ENCODE data around the gene ROCK2. TPM values are rescaled to one million over a fixed set of nuclear protein-coding genes. Genes with fewer than 3 reads are reported as not detected.

The ROCK2 gene
- total RNA-seq, 1 experiment from 2014 or later, result 25.9 TPM

DNA sequence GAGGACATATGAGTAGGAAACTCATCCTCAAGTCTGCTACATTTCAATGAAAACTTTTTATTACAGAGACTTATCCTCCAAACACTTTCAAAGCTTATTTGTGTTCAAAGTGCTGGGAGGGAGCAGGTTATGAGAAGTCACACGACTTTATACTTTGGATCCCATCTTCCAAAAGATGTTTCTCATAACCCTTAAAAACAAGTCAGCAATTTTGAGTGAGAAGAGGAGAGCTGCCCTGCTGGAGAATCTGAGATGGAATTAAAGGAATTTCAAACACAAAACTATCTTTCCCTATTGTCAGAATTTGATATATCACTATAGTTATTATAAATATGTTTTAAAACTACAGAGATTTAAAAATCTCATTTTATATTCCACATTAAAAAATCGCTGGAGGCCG, 45.8 kb downstream of the ROCK2 start:
- H3K36me3 Mint-ChIP-seq, result no peaks in the 10 kb centered on the region
- H3K9me3 Mint-ChIP-seq, result no peaks in the 10 kb centered on the region
- POLR2A ChIA-PET, result no interaction called here
- no peak overlapping the region for H3K4me3 Mint-ChIP-seq
- CTCF ChIA-PET, result no interaction called here
- H3K4me1 Mint-ChIP-seq, result peaks cover 24% of the 10 kb centered on the region
- H3K27me3 Mint-ChIP-seq (ENCODE audit: low read depth), result no peaks in the 10 kb centered on the region
- ATAC-seq, result no peak
- DNase-seq (ENCODE audit: low spot score), result no peak
- no peak for TF ChIP-seq FOXP1 (CRISPR knock-in tag; IDR thresholded peaks at IDR 0.05; ENCODE audit: borderline replicate concordance)
- no peak for TF ChIP-seq JAZF1 (CRISPR knock-in tag; IDR thresholded peaks at IDR 0.05)
- TF ChIP-seq EMX1 (CRISPR knock-in tag; IDR thresholded peaks at IDR 0.05), result no peak
- TF ChIP-seq, protein P1, sequence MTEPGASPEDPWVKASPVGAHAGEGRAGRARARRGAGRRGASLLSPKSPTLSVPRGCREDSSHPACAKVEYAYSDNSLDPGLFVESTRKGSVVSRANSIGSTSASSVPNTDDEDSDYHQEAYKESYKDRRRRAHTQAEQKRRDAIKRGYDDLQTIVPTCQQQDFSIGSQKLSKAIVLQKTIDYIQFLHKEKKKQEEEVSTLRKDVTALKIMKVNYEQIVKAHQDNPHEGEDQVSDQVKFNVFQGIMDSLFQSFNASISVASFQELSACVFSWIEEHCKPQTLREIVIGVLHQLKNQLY (CRISPR knock-in tag; IDR thresholded peaks at IDR 0.05), result no peak
- no peak for TF ChIP-seq ZNF396 (CRISPR knock-in tag; IDR thresholded peaks at IDR 0.05; ENCODE audit: borderline replicate concordance)
- no peak for TF ChIP-seq USF2 (CRISPR knock-in tag; IDR thresholded peaks at IDR 0.05)
- TF ChIP-seq GRHL2 (CRISPR knock-in tag; IDR thresholded peaks at IDR 0.05; ENCODE audit: insufficient replicate concordance, severe bottlenecking), result no peak
- TF ChIP-seq NR3C1 (CRISPR knock-in tag; conservative IDR thresholded peaks at IDR 0.05; ENCODE audit: low read depth), result no peak
- TF ChIP-seq, protein P2, sequence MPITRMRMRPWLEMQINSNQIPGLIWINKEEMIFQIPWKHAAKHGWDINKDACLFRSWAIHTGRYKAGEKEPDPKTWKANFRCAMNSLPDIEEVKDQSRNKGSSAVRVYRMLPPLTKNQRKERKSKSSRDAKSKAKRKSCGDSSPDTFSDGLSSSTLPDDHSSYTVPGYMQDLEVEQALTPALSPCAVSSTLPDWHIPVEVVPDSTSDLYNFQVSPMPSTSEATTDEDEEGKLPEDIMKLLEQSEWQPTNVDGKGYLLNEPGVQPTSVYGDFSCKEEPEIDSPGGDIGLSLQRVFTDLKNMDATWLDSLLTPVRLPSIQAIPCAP (CRISPR knock-in tag; IDR thresholded peaks at IDR 0.05), result no peak
- TF ChIP-seq NR1H2 (CRISPR knock-in tag; IDR thresholded peaks at IDR 0.05), result no peak
- TF ChIP-seq, protein P3, sequence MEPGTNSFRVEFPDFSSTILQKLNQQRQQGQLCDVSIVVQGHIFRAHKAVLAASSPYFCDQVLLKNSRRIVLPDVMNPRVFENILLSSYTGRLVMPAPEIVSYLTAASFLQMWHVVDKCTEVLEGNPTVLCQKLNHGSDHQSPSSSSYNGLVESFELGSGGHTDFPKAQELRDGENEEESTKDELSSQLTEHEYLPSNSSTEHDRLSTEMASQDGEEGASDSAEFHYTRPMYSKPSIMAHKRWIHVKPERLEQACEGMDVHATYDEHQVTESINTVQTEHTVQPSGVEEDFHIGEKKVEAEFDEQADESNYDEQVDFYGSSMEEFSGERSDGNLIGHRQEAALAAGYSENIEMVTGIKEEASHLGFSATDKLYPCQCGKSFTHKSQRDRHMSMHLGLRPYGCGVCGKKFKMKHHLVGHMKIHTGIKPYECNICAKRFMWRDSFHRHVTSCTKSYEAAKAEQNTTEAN (CRISPR knock-in tag; IDR thresholded peaks at IDR 0.05), result no peak
- no peak for TF ChIP-seq RELA (CRISPR knock-in tag; IDR thresholded peaks at IDR 0.05; ENCODE audit: borderline replicate concordance)
- TF ChIP-seq ZNF512 (CRISPR knock-in tag; IDR thresholded peaks at IDR 0.05; ENCODE audit: borderline replicate concordance), result no peak
- TF ChIP-seq ZNF423 (CRISPR knock-in tag; IDR thresholded peaks at IDR 0.05), result no peak
- TF ChIP-seq HMGA2 (CRISPR knock-in tag; IDR thresholded peaks at IDR 0.05), result no peak
- no peak for TF ChIP-seq ZNF263 (CRISPR knock-in tag; IDR thresholded peaks at IDR 0.05; ENCODE audit: low read depth)
- no peak for TF ChIP-seq CREB1 (CRISPR knock-in tag; IDR thresholded peaks at IDR 0.05)
- TF ChIP-seq ESRRA (CRISPR knock-in tag; IDR thresholded peaks at IDR 0.05; ENCODE audit: borderline replicate concordance), result no peak
- no peak for TF ChIP-seq RORB (CRISPR knock-in tag; IDR thresholded peaks at IDR 0.05)
- TF ChIP-seq, protein P4, sequence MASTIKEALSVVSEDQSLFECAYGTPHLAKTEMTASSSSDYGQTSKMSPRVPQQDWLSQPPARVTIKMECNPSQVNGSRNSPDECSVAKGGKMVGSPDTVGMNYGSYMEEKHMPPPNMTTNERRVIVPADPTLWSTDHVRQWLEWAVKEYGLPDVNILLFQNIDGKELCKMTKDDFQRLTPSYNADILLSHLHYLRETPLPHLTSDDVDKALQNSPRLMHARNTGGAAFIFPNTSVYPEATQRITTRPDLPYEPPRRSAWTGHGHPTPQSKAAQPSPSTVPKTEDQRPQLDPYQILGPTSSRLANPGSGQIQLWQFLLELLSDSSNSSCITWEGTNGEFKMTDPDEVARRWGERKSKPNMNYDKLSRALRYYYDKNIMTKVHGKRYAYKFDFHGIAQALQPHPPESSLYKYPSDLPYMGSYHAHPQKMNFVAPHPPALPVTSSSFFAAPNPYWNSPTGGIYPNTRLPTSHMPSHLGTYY (CRISPR knock-in tag; IDR thresholded peaks at IDR 0.05), result no peak
- no peak overlapping the region for H3K27ac Mint-ChIP-seq

- DNase-seq (ENCODE audit: low spot score), result no peak
- Mint-ChIP-seq H3K4me1 (peaks cover 37% of the 10 kb centered on the region), H3K27me3 (ENCODE audit: low read depth) (no peaks in the 10 kb centered on the region), H3K36me3 (no peaks in the 10 kb centered on the region), H3K4me3 (no peak overlapping the region), H3K9me3 (no peaks in the 10 kb centered on the region), H3K27ac (no peak overlapping the region)
- ChIA-PET CTCF (interaction anchor here (1.2 kb wide), 1 partner anchor 163 kb away, joined by 3 read pairs; a partner anchor contains a TSS), POLR2A (no interaction called here)
- no peak for ATAC-seq
- TF ChIP-seq FOXP4 (CRISPR knock-in tag; IDR thresholded peaks at IDR 0.05), result no peak
- TF ChIP-seq PRDM15 (CRISPR knock-in tag; IDR thresholded peaks at IDR 0.05), result no peak
- TF ChIP-seq PREB (CRISPR knock-in tag; IDR thresholded peaks at IDR 0.05; ENCODE audit: borderline replicate concordance), result no peak
These were observed 48.0 kb downstream of the ROCK2 start for GRCh38 chr2:11296401-11296800.

Measured in WTC11 (cell line).